ENCODE measurements around the gene GPR84.

DNA sequence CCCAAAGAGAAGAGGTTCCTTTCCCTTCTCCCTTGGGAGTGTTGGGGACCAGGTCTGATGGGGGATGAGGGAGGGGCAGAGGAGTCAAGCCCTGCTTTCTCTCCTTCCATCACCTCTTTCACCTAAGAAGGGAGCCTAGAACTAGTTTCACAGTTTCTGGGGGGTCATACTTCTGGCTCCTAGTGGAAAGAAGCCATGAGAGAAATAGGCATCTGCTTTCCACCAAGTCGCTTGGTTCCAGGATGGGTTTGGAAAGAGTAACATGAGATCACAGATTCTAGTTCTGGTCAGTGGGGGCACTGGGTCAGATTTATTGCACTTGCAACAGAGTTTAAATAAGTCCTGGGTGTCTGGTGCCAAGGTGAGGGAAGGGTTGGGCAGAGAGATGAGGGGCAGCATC, 30.7 kb upstream of the GPR84 start:
- TF ChIP-seq, protein P1, sequence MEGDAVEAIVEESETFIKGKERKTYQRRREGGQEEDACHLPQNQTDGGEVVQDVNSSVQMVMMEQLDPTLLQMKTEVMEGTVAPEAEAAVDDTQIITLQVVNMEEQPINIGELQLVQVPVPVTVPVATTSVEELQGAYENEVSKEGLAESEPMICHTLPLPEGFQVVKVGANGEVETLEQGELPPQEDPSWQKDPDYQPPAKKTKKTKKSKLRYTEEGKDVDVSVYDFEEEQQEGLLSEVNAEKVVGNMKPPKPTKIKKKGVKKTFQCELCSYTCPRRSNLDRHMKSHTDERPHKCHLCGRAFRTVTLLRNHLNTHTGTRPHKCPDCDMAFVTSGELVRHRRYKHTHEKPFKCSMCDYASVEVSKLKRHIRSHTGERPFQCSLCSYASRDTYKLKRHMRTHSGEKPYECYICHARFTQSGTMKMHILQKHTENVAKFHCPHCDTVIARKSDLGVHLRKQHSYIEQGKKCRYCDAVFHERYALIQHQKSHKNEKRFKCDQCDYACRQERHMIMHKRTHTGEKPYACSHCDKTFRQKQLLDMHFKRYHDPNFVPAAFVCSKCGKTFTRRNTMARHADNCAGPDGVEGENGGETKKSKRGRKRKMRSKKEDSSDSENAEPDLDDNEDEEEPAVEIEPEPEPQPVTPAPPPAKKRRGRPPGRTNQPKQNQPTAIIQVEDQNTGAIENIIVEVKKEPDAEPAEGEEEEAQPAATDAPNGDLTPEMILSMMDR (IDR thresholded peaks at IDR 0.05), result no peak
- TF ChIP-seq POLR2A (IDR thresholded peaks at IDR 0.05), result no peak

Data from adrenal gland (tissue), 5 donors.